OCI-LY3 (cell line): ENCODE data around the gene HOOK2.

ENCODE experiments used
- H2AFZ ChIP-seq: fragments of 200-600, 300-600 bp; shearing (Covaris generic); 2 replicates; pipeline ENCODE4 v1.6.0; 2014; ENCODE audit warnings: antibody characterized with exemption, low read depth, low read length
- H3K27ac ChIP-seq: fragments of 200-600, 300-600 bp; sonication (generic); 2 replicates; pipeline ENCODE4 v1.5.1; 2014; ENCODE audit warnings: mild to moderate bottlenecking, low read length, moderate library complexity, mixed read lengths
- H3K27me3 ChIP-seq: fragments of 200-600, 300-600 bp; sonication (generic); 2 replicates; pipeline ENCODE4 v1.6.1; 2014; ENCODE audit warnings: low read depth, low read length, mixed read lengths
- H3K36me3 ChIP-seq: fragments of 200-600, 300-600 bp; sonication (generic); replicated peaks from 2 replicates; pipeline ENCODE3; 2014; ENCODE audit warnings: low read depth, low read length, mixed read lengths
- H3K4me1 ChIP-seq: fragments of 300-600, 200-600 bp; sonication (generic); 2 replicates; pipeline ENCODE4 v1.6.1; 2014; ENCODE audit warnings: low read length, mixed read lengths
- H3K4me2 ChIP-seq: fragments of 200-600, 300-600 bp; sonication (generic); 2 replicates; pipeline ENCODE4 v1.6.1; 2014; ENCODE audit warnings: low read length, mixed read lengths
- H3K4me3 ChIP-seq: fragments of 300-600, 200-600 bp; sonication (generic); 2 replicates; pipeline ENCODE4 v1.5.1; 2014; ENCODE audit warnings: antibody characterized with exemption, mild to moderate bottlenecking, low read length, moderate library complexity
- H3K79me2 ChIP-seq: fragments of 300-600, 200-600 bp; shearing (Covaris generic); 2 replicates; pipeline ENCODE4 v1.6.1; 2014; ENCODE audit warnings: mild to moderate bottlenecking, low read length, mixed read lengths
- H3K9ac ChIP-seq: fragments of 300-600, 200-600 bp; shearing (Covaris generic); 2 replicates; pipeline ENCODE4 v1.6.0; 2014; ENCODE audit warnings: mild to moderate bottlenecking, low read length, moderate library complexity
- H3K9me3 ChIP-seq: fragments of 200-600, 300-600 bp; shearing (Covaris generic); 2 replicates; pipeline ENCODE4 v1.6.1; 2014; ENCODE audit warnings: low read length, mixed read lengths; ENCODE audit not compliant: insufficient read depth
- H4K20me1 ChIP-seq: fragments of 200-600, 300-600 bp; sonication (generic); 2 replicates; pipeline ENCODE4 v1.6.1; 2016; ENCODE audit warnings: low read length, mixed read lengths; ENCODE audit not compliant: insufficient read depth
- CTCF ChIP-seq: fragments of 200-600, 300-600 bp; sonication (generic); IDR thresholded peaks from 2 replicates; pipeline ENCODE4 v1.5.1; 2014; ENCODE audit warnings: antibody characterized with exemption, low read length, low read depth
- EZH2phosphoT487 ChIP-seq: fragments of 200-600 bp; shearing (Covaris generic); IDR thresholded peaks from 2 replicates; pipeline ENCODE4 v1.6.1; 2018; ENCODE audit warnings: antibody characterized with exemption, mixed run types, low read depth

The HOOK2 gene

GRCh38 chr19:12789098-12789903, 13.9 kb upstream of the HOOK2 start:
- Histone ChIP-seq H3K4me1 (peaks cover 57% of the 10 kb centered on the region), H3K4me2 (peak overlapping the region; percentile 98), H3K36me3 (peaks cover 16% of the 10 kb centered on the region), H4K20me1 (peaks cover 4% of the 10 kb centered on the region; the same call in 1 of the 2 replicates), H3K79me2 (peaks cover 42% of the 10 kb centered on the region), H3K4me3 (peak overlapping the region; percentile 87), H3K27ac (peak overlapping the region; percentile 97), H3K27me3 (no peaks in the 10 kb centered on the region), H2AFZ (no peak overlapping the region), H3K9ac (peak overlapping the region; percentile 100), H3K9me3 (no peaks in the 10 kb centered on the region)
- TF ChIP-seq EZH2phosphoT487 = no peak
- no peak for TF ChIP-seq CTCF

GRCh38 chr19:12788682-12789097, 13.3 kb upstream of the HOOK2 start:
- H3K4me1 ChIP-seq = peaks cover 59% of the 10 kb centered on the region
- H3K9me3 ChIP-seq = no peaks in the 10 kb centered on the region
- H3K4me3 ChIP-seq = peak overlapping the region; percentile 87
- H3K79me2 ChIP-seq = peaks cover 37% of the 10 kb centered on the region
- peak overlapping the region; percentile 97 for H3K27ac ChIP-seq
- H3K36me3 ChIP-seq = peaks cover 16% of the 10 kb centered on the region
- no peak overlapping the region for H2AFZ ChIP-seq
- no peaks in the 10 kb centered on the region for H3K27me3 ChIP-seq
- TF ChIP-seq EZH2phosphoT487 (no peak), CTCF (peak; percentile 45)
- H4K20me1 ChIP-seq = peaks cover 4% of the 10 kb centered on the region; the same call in 1 of the 2 replicates
- peak overlapping the region; percentile 100 for H3K9ac ChIP-seq
- H3K4me2 ChIP-seq = peak overlapping the region; percentile 98

- Histone ChIP-seq H3K4me3 (peak overlapping the region; percentile 87), H3K4me1 (peaks cover 64% of the 10 kb centered on the region), H3K9ac (peak overlapping the region; percentile 100), H4K20me1 (peaks cover 4% of the 10 kb centered on the region; the same call in 1 of the 2 replicates), H3K79me2 (peaks cover 34% of the 10 kb centered on the region), H3K36me3 (peaks cover 15% of the 10 kb centered on the region), H2AFZ (no peak overlapping the region), H3K27ac (peak overlapping the region; percentile 97), H3K9me3 (no peaks in the 10 kb centered on the region), H3K27me3 (no peaks in the 10 kb centered on the region), H3K4me2 (peak overlapping the region; percentile 98)
- no peak for TF ChIP-seq CTCF
- TF ChIP-seq EZH2phosphoT487 = no peak
These were observed 12.8 kb upstream of the HOOK2 start for GRCh38 chr19:12788042-12788681.

- H3K9ac ChIP-seq = no peak overlapping the region
- peaks cover 27% of the 10 kb centered on the region for H3K79me2 ChIP-seq
- H3K27me3 ChIP-seq = no peaks in the 10 kb centered on the region
- peaks cover 8% of the 10 kb centered on the region for H3K36me3 ChIP-seq
- TF ChIP-seq EZH2phosphoT487 (no peak), CTCF (no peak)
- H3K4me1 ChIP-seq = peaks cover 69% of the 10 kb centered on the region
- H3K4me3 ChIP-seq = no peak overlapping the region
- H2AFZ ChIP-seq = no peak overlapping the region
- peak overlapping the region; percentile 93 for H3K27ac ChIP-seq
- no peak overlapping the region for H3K4me2 ChIP-seq
- H3K9me3 ChIP-seq = no peaks in the 10 kb centered on the region
- no peaks in the 10 kb centered on the region; the same call in 1 of the 2 replicates for H4K20me1 ChIP-seq
These were observed 12.1 kb upstream of the HOOK2 start for GRCh38 chr19:12787458-12787857.
